ENCODE results near the gene JPH4.

DNA sequence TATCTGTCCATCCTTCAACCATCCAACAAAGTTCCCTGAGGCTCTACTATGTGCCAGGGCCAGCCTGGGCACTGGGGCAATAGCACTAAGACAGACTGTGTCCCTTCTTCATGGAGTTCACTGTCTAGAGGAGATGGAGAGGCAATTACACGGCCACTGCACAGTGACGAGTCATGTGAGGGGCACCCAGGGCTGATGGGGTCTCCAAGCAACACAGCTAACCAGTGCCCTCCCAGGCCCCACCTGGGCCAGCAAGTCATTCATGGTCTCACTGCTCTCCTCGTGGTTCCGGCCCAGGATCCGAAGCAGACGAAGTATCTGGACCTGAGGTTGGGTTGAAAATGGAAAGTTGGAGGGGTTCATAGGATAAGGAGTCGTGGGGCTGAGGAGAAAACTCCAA, 13.7 kb downstream of the JPH4 start:
- TF ChIP-seq, protein P1, sequence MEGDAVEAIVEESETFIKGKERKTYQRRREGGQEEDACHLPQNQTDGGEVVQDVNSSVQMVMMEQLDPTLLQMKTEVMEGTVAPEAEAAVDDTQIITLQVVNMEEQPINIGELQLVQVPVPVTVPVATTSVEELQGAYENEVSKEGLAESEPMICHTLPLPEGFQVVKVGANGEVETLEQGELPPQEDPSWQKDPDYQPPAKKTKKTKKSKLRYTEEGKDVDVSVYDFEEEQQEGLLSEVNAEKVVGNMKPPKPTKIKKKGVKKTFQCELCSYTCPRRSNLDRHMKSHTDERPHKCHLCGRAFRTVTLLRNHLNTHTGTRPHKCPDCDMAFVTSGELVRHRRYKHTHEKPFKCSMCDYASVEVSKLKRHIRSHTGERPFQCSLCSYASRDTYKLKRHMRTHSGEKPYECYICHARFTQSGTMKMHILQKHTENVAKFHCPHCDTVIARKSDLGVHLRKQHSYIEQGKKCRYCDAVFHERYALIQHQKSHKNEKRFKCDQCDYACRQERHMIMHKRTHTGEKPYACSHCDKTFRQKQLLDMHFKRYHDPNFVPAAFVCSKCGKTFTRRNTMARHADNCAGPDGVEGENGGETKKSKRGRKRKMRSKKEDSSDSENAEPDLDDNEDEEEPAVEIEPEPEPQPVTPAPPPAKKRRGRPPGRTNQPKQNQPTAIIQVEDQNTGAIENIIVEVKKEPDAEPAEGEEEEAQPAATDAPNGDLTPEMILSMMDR (IDR thresholded peaks at IDR 0.05; ENCODE audit: poor library complexity), result no peak
- TF ChIP-seq EZH2 (IDR thresholded peaks at IDR 0.05; ENCODE audit: borderline replicate concordance), result no peak
